Transverse colon (tissue), 4 donors: ENCODE results near the gene P2RX6.

Source experiments
- CTCF ChIP-seq, 5 experiments: fragments of 200-600 bp in 3 of 5; fragments of 450-650 bp in 2 of 5; sonication (generic) in 3 of 5; IDR thresholded peaks; 1 replicate in 2 of 5; 2 replicates in 3 of 5; pipeline ENCODE4 v1.5.1; 2016 to 2017; ENCODE audit warnings: antibody characterized with exemption in 5 of 5, inconsistent platforms in 3 of 5, mild to moderate bottlenecking in 2 of 5, moderate library complexity in 1 of 5
- POLR2A ChIP-seq: fragments of 450-650 bp; IDR thresholded peaks from one replicate; pipeline ENCODE4 v1.6.1; 2016; ENCODE audit warnings: antibody characterized with exemption, mild to moderate bottlenecking, moderate library complexity
- POLR2AphosphoS5 ChIP-seq, 3 donors: sonication (generic); formaldehyde crosslinking; IDR thresholded peaks; one replicate each; pipeline ENCODE4 v1.6.1; 2016; ENCODE audit warnings: antibody characterized with exemption in 3 of 3

DNA sequence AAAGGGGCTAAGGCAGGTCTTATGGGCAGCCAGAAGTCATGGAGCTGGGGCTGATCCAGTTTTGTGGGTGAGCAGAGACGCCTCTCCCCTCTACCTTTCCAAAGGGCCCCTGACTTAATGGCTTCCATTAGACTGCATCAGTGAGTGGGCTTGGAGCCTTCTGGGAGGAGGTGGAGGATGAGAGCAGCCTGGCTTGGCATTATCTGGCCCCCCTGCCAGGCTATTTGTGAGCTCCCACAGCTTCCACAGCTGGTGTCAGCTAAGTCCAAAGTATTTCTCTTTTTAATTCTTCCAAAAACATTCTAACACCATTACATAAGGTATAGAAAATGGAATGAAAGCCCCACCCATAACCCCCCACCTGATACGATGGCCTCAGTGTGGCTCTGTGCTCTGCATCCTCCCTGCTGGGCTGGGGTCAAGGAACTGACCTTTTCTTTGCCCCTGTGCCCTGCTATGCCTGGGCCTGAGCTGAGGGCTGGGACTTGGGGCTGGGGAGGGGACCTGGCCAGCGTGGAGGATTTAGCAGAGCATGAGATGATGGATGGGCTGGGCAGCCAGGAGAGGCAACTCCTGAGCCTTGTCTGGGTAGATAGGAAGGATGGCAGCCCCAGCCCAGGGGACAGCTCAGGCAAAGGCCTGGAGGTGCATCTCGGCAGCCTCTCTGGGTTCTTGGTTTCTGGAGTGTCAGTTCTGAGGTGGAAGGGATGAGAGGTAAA lies 43.9 kb upstream of the P2RX6 start:
- no peak for TF ChIP-seq CTCF (IDR thresholded peaks at IDR 0.05)
- TF ChIP-seq POLR2A, result no peak
- no peak for TF ChIP-seq POLR2AphosphoS5 (IDR thresholded peaks at IDR 0.05)
